ENCODE measurements around the gene TRHDE. TPM values are rescaled to one million over a fixed set of nuclear protein-coding genes. Genes with fewer than 3 reads are reported as not detected.
"Not testable (repeated sequence)": the region's sequence is repeated elsewhere in the genome, so short reads cannot be mapped to it uniquely, and the experiment has no call there.

The TRHDE gene
- total RNA-seq, 1 experiment from 2014 or later: 43.7 TPM

DNA sequence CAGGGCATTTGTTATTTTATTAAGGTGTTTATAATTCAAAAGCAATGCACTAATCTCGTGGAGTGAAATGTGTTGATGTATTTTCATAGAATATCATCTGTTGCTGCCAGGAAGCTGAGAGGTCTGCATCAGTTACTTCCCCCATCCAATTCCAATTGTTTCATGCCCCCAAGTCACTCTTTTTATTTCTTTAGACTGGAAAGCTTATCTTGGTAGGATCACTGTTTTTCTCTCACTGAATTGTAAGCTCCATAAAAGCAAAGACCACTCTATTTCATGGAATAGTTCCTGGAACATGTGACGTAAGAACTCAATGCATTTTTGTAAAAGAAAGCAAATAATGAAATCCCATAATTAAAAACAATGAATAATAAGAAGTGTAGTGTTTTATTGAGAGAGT is 420.2 kb downstream of the TRHDE start:
- Mint-ChIP-seq H3K9me3 (ENCODE audit: low read depth, unreplicated experiment) (peaks cover 2% of the 10 kb centered on the region), H3K4me1 (ENCODE audit: low read depth, unreplicated experiment) (no peaks in the 10 kb centered on the region), H3K36me3 (ENCODE audit: insufficient read depth, unreplicated experiment) (no peaks in the 10 kb centered on the region), H3K27me3 (ENCODE audit: unreplicated experiment) (no peaks in the 10 kb centered on the region), H3K4me3 (ENCODE audit: low read depth, unreplicated experiment) (no peak overlapping the region), H3K27ac (ENCODE audit: unreplicated experiment) (no peak overlapping the region)
- no TSS peak for BruUV-seq (replicated peaks)
- DNase-seq: no peak
- CTCF ChIA-PET: no interaction called here
- intact Hi-C loops (cut with micrococcal nuclease; ENCODE audit: unreplicated experiment): no loop called here
- TF ChIP-seq CTCF (IDR thresholded peaks at IDR 0.05; ENCODE audit: unreplicated experiment): no peak

DNA sequence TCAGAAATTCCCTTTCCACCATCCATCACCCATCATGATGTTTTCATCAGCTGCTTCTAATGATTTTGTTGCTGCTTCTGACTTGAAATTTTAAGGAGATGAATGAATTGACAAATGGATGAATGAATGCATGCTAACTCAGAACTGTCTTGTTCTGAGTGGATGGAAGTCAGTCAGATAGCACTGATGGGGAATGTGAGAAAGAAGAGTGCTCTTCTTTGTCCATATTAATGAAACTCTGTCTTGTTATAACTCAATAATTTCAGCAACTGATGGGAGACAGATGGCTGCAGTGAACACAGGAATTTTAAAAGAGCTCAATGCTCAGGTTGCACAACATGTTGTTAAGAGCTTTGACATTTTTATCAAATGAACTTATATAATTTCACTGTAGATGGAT is 422.0 kb downstream of the TRHDE start:
- Mint-ChIP-seq H3K27me3 (ENCODE audit: unreplicated experiment) (no peaks in the 10 kb centered on the region), H3K9me3 (ENCODE audit: low read depth, unreplicated experiment) (peaks cover 2% of the 10 kb centered on the region), H3K27ac (ENCODE audit: unreplicated experiment) (no peak overlapping the region), H3K36me3 (ENCODE audit: insufficient read depth, unreplicated experiment) (no peaks in the 10 kb centered on the region), H3K4me3 (ENCODE audit: low read depth, unreplicated experiment) (no peak overlapping the region), H3K4me1 (ENCODE audit: low read depth, unreplicated experiment) (no peaks in the 10 kb centered on the region)
- no peak for TF ChIP-seq CTCF (IDR thresholded peaks at IDR 0.05; ENCODE audit: unreplicated experiment)
- intact Hi-C loops (cut with micrococcal nuclease; ENCODE audit: unreplicated experiment): no loop called here
- no peak for DNase-seq
- BruUV-seq (replicated peaks): no TSS peak
- CTCF ChIA-PET: no interaction called here

DNA sequence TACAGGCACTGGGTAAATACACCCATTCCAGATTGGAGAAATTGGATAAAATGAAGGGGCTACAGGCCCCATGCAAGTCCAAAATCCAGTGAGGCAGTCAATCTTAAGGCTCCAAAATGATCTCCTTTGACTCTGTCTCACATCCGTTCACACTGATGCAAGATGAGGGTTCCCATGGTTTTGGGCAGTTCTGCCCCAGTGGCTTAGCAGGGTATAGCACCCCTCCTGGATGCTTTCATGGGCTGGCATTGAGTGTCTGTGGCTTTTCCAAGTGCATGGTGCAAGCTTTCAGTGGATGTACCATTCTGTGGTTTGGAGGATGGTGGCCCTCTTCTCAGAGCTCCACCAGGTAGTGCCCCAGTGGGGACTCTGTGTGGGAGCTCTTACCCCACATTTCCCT is 427.2 kb downstream of the TRHDE start:
- intact Hi-C loops (cut with micrococcal nuclease; ENCODE audit: unreplicated experiment): no loop called here
- CTCF ChIA-PET: no interaction called here
- H3K27me3 Mint-ChIP-seq (ENCODE audit: unreplicated experiment): peaks cover 8% of the 10 kb centered on the region
- H3K4me1 Mint-ChIP-seq (ENCODE audit: low read depth, unreplicated experiment): no peaks in the 10 kb centered on the region
- BruUV-seq (replicated peaks): no TSS peak
- DNase-seq: no peak
- H3K9me3 Mint-ChIP-seq (ENCODE audit: low read depth, unreplicated experiment): peaks cover 7% of the 10 kb centered on the region
- no peak overlapping the region for H3K4me3 Mint-ChIP-seq (ENCODE audit: low read depth, unreplicated experiment)
- no peak for TF ChIP-seq CTCF (IDR thresholded peaks at IDR 0.05; ENCODE audit: unreplicated experiment)
- no peaks in the 10 kb centered on the region for H3K36me3 Mint-ChIP-seq (ENCODE audit: insufficient read depth, unreplicated experiment)
- no peak overlapping the region for H3K27ac Mint-ChIP-seq (ENCODE audit: unreplicated experiment)

DNA sequence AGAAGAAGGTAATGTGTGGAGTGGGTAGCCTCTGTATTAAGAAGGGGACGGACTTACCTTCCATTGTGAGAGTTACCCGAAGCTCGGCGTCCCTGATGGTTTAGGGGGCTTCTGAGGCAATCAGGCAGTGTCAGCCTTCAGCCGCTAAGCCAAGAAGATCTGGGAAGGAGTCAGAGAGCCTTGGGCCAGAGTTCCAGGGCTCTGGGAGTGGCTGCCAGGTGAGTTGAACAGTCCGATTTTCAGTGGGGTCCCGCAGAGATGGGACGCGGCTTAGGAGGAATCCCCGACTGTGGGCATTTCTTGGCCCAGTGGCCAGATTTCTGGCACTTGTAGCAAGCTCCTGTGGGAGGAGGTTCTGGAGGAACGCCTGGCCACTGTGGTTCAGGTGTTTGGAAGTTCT is 439.9 kb downstream of the TRHDE start:
- H3K4me3 Mint-ChIP-seq (ENCODE audit: low read depth, unreplicated experiment); DNase-seq; intact Hi-C loops (cut with micrococcal nuclease; ENCODE audit: unreplicated experiment); H3K27ac Mint-ChIP-seq (ENCODE audit: unreplicated experiment); H3K9me3 Mint-ChIP-seq (ENCODE audit: low read depth, unreplicated experiment); BruUV-seq (replicated peaks); H3K27me3 Mint-ChIP-seq (ENCODE audit: unreplicated experiment); H3K36me3 Mint-ChIP-seq (ENCODE audit: insufficient read depth, unreplicated experiment); CTCF ChIA-PET; H3K4me1 Mint-ChIP-seq (ENCODE audit: low read depth, unreplicated experiment): not testable (repeated sequence)

DNA sequence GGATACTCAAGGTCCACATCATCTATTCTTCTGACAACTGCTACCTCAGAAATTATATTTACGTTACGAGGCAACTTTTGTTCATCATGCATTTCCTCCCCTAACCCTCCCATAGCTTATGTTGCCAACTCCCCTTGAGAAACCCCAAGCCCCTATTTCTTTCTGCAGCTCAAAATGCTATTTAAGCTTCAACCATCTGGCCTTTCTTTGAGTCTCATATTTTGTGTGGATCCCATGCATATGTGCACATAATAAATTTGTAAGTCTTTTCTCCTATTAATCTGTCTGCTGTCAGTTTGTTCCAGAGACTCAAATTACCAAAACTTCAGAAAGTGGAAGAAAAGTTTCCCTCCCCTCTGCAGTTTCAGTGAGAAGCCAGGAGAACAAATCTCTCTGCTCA is 444.1 kb downstream of the TRHDE start:
- Mint-ChIP-seq H3K36me3 (ENCODE audit: insufficient read depth, unreplicated experiment) (no peaks in the 10 kb centered on the region), H3K27ac (ENCODE audit: unreplicated experiment) (no peak overlapping the region), H3K4me1 (ENCODE audit: low read depth, unreplicated experiment) (no peaks in the 10 kb centered on the region), H3K9me3 (ENCODE audit: low read depth, unreplicated experiment) (no peaks in the 10 kb centered on the region), H3K27me3 (ENCODE audit: unreplicated experiment) (no peaks in the 10 kb centered on the region), H3K4me3 (ENCODE audit: low read depth, unreplicated experiment) (no peak overlapping the region)
- intact Hi-C loops (cut with micrococcal nuclease; ENCODE audit: unreplicated experiment): no loop called here
- no peak for TF ChIP-seq CTCF (IDR thresholded peaks at IDR 0.05; ENCODE audit: unreplicated experiment)
- CTCF ChIA-PET: no interaction called here
- BruUV-seq (replicated peaks): no TSS peak
- no peak for DNase-seq

Measured in Calu3 (cell line).